Measurements from ENCODE around the gene FGF19.

DNA sequence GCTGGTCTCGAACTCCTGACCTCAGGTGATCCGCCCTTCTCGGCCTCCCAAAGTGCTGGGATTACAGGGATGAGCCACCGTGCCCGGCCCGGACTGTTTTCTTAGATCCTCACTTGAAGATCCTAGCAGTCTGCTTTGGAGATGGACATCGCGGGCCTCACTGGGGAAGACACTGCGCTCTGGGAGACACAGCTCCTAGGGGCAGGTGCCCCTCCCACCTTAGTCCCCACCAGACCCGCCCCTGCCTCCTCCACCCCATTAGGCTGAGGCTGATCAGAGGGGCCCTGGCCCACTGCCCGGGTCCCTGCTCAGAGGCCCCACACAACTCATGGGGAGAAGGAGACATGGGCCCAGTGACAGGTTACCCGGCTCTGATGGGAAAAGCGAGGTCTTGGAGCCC is 17.4 kb downstream of the FGF19 start:
- no peak for TF ChIP-seq RELA (CRISPR knock-in tag; IDR thresholded peaks at IDR 0.05; ENCODE audit: borderline replicate concordance)
- TF ChIP-seq, protein P1, sequence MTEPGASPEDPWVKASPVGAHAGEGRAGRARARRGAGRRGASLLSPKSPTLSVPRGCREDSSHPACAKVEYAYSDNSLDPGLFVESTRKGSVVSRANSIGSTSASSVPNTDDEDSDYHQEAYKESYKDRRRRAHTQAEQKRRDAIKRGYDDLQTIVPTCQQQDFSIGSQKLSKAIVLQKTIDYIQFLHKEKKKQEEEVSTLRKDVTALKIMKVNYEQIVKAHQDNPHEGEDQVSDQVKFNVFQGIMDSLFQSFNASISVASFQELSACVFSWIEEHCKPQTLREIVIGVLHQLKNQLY (CRISPR knock-in tag; IDR thresholded peaks at IDR 0.05): no peak
- TF ChIP-seq, protein P2, sequence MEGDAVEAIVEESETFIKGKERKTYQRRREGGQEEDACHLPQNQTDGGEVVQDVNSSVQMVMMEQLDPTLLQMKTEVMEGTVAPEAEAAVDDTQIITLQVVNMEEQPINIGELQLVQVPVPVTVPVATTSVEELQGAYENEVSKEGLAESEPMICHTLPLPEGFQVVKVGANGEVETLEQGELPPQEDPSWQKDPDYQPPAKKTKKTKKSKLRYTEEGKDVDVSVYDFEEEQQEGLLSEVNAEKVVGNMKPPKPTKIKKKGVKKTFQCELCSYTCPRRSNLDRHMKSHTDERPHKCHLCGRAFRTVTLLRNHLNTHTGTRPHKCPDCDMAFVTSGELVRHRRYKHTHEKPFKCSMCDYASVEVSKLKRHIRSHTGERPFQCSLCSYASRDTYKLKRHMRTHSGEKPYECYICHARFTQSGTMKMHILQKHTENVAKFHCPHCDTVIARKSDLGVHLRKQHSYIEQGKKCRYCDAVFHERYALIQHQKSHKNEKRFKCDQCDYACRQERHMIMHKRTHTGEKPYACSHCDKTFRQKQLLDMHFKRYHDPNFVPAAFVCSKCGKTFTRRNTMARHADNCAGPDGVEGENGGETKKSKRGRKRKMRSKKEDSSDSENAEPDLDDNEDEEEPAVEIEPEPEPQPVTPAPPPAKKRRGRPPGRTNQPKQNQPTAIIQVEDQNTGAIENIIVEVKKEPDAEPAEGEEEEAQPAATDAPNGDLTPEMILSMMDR (IDR thresholded peaks at IDR 0.05): no peak
- TF ChIP-seq NR2C2 (CRISPR knock-in tag; IDR thresholded peaks at IDR 0.05): no peak
- TF ChIP-seq, protein P3, sequence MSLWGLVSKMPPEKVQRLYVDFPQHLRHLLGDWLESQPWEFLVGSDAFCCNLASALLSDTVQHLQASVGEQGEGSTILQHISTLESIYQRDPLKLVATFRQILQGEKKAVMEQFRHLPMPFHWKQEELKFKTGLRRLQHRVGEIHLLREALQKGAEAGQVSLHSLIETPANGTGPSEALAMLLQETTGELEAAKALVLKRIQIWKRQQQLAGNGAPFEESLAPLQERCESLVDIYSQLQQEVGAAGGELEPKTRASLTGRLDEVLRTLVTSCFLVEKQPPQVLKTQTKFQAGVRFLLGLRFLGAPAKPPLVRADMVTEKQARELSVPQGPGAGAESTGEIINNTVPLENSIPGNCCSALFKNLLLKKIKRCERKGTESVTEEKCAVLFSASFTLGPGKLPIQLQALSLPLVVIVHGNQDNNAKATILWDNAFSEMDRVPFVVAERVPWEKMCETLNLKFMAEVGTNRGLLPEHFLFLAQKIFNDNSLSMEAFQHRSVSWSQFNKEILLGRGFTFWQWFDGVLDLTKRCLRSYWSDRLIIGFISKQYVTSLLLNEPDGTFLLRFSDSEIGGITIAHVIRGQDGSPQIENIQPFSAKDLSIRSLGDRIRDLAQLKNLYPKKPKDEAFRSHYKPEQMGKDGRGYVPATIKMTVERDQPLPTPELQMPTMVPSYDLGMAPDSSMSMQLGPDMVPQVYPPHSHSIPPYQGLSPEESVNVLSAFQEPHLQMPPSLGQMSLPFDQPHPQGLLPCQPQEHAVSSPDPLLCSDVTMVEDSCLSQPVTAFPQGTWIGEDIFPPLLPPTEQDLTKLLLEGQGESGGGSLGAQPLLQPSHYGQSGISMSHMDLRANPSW (CRISPR knock-in tag; conservative IDR thresholded peaks at IDR 0.05; ENCODE audit: low read depth): no peak
- no peak for TF ChIP-seq KAT7 (CRISPR knock-in tag; IDR thresholded peaks at IDR 0.05; ENCODE audit: borderline replicate concordance)
- no peak for TF ChIP-seq SP1 (CRISPR knock-in tag; conservative IDR thresholded peaks at IDR 0.05)

Data from WTC11 (cell line).